HEK293 (cell line): Measurements from ENCODE around the gene ADPRH.

Experiments used
- BCL11A ChIP-seq: fragments of 450-650 bp; formaldehyde crosslinking; IDR thresholded peaks from 2 replicates; pipeline ENCODE4 v1.5.1; 2016; ENCODE audit warnings: low read depth, missing biosample characterization, missing genetic modification characterization
- ZNF335 ChIP-seq: fragments of 450-650 bp; formaldehyde crosslinking; conservative IDR thresholded peaks from 2 replicates; pipeline ENCODE4 v1.5.1; 2016; ENCODE audit warnings: missing biosample characterization, missing genetic modification characterization
- ZNF433 ChIP-seq: fragments of 450-650 bp; formaldehyde crosslinking; IDR thresholded peaks from 2 replicates; pipeline ENCODE4 v1.5.1; 2016; ENCODE audit warnings: missing biosample characterization, missing genetic modification characterization, low read depth
- ZNF623 ChIP-seq: fragments of 450-650 bp; formaldehyde crosslinking; IDR thresholded peaks from 2 replicates; pipeline ENCODE4 v1.5.1; 2016; ENCODE audit warnings: missing biosample characterization, missing genetic modification characterization
- TF ChIP-seq, protein P1 (sequence below): fragments of 450-650 bp; formaldehyde crosslinking; IDR thresholded peaks from 2 replicates; pipeline ENCODE4 v1.5.1; 2016; ENCODE audit warnings: missing biosample characterization, missing genetic modification characterization
- TF ChIP-seq, protein P2 (sequence below): fragments of 450-650 bp; formaldehyde crosslinking; IDR thresholded peaks from 2 replicates; pipeline ENCODE4 v1.5.1; 2016; ENCODE audit warnings: missing biosample characterization, missing genetic modification characterization
- TF ChIP-seq, protein P3 (sequence below): fragments of 450-650 bp; formaldehyde crosslinking; IDR thresholded peaks from 2 replicates; pipeline ENCODE4 v1.5.1; 2016; ENCODE audit warnings: missing biosample characterization, missing genetic modification characterization
- TF ChIP-seq, protein P4 (sequence below): fragments of 450-650 bp; formaldehyde crosslinking; IDR thresholded peaks from 2 replicates; pipeline ENCODE4 v1.5.1; 2016; ENCODE audit warnings: missing biosample characterization, missing genetic modification characterization

DNA sequence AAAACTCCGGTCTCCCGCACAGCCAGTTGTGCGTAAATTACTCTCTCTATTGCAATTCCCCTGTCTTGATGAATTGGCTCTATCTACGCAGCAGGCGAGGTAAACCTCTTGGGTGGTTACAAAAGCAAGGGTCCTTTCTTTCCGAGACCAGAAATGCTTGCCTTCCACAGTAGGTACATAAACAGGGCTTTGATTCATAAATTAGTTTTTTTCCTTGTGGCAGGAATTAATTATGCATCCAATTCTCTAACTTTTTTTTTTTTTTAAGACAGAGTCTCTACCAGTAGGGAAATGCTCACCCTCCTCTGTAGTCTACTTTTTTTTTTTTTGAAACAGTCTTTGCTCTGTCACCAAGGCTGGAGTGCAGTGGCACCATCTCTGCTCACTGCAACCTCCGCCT, 36.1 kb upstream of the ADPRH start:
- TF ChIP-seq, protein P1, sequence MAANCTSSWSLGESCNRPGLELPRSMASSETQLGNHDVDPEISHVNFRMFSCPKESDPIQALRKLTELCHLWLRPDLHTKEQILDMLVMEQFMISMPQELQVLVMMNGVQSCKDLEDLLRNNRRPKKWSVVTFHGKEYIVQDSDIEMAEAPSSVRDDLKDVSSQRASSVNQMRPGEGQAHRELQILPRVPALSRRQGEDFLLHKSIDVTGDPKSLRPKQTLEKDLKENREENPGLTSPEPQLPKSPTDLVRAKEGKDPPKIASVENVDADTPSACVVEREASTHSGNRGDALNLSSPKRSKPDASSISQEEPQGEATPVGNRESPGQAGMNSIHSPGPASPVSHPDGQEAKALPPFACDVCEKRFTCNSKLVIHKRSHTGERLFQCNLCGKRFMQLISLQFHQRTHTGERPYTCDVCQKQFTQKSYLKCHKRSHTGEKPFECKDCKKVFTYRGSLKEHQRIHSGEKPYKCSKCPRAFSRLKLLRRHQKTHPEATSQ (tag by site-specific recombination): no peak
- TF ChIP-seq, protein P2, sequence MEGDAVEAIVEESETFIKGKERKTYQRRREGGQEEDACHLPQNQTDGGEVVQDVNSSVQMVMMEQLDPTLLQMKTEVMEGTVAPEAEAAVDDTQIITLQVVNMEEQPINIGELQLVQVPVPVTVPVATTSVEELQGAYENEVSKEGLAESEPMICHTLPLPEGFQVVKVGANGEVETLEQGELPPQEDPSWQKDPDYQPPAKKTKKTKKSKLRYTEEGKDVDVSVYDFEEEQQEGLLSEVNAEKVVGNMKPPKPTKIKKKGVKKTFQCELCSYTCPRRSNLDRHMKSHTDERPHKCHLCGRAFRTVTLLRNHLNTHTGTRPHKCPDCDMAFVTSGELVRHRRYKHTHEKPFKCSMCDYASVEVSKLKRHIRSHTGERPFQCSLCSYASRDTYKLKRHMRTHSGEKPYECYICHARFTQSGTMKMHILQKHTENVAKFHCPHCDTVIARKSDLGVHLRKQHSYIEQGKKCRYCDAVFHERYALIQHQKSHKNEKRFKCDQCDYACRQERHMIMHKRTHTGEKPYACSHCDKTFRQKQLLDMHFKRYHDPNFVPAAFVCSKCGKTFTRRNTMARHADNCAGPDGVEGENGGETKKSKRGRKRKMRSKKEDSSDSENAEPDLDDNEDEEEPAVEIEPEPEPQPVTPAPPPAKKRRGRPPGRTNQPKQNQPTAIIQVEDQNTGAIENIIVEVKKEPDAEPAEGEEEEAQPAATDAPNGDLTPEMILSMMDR: no peak
- TF ChIP-seq BCL11A: no peak
- TF ChIP-seq ZNF335 (tag by site-specific recombination): no peak
- TF ChIP-seq, protein P3, sequence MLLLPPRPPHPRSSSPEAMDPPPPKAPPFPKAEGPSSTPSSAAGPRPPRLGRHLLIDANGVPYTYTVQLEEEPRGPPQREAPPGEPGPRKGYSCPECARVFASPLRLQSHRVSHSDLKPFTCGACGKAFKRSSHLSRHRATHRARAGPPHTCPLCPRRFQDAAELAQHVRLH: no peak
- TF ChIP-seq ZNF433 (tag by site-specific recombination): no peak
- no peak for TF ChIP-seq ZNF623 (tag by site-specific recombination)
- TF ChIP-seq, protein P4, sequence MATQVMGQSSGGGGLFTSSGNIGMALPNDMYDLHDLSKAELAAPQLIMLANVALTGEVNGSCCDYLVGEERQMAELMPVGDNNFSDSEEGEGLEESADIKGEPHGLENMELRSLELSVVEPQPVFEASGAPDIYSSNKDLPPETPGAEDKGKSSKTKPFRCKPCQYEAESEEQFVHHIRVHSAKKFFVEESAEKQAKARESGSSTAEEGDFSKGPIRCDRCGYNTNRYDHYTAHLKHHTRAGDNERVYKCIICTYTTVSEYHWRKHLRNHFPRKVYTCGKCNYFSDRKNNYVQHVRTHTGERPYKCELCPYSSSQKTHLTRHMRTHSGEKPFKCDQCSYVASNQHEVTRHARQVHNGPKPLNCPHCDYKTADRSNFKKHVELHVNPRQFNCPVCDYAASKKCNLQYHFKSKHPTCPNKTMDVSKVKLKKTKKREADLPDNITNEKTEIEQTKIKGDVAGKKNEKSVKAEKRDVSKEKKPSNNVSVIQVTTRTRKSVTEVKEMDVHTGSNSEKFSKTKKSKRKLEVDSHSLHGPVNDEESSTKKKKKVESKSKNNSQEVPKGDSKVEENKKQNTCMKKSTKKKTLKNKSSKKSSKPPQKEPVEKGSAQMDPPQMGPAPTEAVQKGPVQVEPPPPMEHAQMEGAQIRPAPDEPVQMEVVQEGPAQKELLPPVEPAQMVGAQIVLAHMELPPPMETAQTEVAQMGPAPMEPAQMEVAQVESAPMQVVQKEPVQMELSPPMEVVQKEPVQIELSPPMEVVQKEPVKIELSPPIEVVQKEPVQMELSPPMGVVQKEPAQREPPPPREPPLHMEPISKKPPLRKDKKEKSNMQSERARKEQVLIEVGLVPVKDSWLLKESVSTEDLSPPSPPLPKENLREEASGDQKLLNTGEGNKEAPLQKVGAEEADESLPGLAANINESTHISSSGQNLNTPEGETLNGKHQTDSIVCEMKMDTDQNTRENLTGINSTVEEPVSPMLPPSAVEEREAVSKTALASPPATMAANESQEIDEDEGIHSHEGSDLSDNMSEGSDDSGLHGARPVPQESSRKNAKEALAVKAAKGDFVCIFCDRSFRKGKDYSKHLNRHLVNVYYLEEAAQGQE (tag by site-specific recombination): no peak
